GM19395 (cell line): Measurements from ENCODE around the gene SNTB2.
"Not testable (repeated sequence)": the region's sequence is repeated elsewhere in the genome, so short reads cannot be mapped to it uniquely, and the experiment has no call there.

Source experiments
- ATAC-seq: cut with Tn5 transposase; IDR thresholded peaks from one replicate; pipeline ENCODE4 v1.9.1; 2021; ENCODE audit warnings: mild to moderate bottlenecking, moderate library complexity; ENCODE audit not compliant: unreplicated experiment

Gene SNTB2

DNA sequence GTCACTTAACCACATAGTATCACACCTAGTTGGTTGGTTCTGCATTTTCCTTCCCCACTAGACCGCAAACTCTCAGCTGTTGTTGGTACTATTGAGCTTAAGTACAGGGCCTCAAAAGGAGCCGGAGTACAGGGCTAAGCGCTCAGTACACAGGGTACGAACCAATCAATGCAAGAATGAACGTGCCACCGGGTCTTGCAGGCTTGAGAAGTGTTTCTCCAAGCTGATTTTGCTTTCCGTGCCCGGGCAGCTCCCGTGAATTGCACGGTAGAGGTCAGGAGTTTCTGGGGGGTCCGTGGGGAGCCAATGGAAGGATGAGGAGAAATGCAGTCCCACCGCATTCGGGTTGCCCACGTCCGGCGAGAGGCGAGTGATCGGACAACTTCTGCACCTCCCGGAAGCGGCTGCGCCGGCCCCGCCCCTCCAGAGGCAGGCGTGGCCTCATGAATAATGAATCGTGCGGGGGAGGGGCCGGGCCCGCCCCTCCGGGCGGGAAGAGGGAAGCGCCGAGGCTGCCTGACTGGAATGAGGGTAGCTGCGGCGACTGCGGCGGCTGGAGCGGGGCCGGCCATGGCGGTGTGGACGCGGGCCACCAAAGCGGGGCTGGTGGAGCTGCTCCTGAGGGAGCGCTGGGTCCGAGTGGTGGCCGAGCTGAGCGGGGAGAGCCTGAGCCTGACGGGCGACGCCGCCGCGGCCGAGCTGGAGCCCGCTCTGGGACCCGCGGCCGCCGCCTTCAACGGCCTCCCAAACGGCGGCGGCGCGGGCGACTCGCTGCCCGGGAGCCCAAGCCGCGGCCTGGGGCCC lies at the start of gene SNTB2:
Gene SNTB2, plus strand, starts transcription at position 523 of the 804 bp plus-strand sequence. Its CDS starts 3 bp downstream, at position 526.
- ATAC-seq: peak; percentile 90

DNA sequence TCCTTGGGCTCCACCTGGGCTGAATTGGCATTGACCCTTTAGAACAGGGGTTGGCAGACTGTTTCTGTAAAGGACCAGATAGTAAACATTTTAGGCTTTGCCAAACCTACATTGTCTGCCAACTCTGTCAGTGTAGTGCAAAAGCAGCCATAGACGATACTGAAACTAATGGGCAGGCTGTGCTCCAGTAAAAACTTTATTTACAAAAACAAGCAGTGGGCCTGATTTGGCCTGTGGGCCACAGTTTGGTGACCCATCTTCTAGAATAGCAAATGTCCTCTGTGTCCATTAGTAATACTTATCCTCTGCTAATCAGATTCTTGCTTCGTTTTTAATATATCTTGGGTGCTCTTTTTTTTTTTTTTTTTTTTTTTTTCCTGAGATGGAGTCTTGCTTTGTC lies 48.4 kb upstream of the SNTB2 start:
- ATAC-seq: no peak

DNA sequence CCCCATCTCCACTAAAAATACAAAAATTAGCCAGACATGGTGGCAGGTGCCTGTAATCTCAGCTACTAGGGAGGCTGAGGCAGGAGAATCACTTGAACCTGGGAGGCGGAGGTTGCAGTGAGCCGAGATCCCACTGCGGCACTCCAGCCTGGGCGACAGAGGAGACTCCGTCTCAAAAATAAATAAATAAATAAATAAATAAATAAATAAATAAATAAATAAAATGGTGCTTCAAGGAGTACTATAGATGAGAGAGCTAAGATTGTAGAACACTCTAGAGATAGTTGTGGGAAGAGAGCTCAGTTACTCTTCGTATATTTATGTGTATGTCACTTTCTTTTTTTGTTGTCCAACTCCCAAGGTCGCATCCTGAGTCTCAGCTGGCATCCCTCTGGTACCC lies 47.5 kb upstream of the SNTB2 start:
- ATAC-seq: not testable (repeated sequence)

DNA sequence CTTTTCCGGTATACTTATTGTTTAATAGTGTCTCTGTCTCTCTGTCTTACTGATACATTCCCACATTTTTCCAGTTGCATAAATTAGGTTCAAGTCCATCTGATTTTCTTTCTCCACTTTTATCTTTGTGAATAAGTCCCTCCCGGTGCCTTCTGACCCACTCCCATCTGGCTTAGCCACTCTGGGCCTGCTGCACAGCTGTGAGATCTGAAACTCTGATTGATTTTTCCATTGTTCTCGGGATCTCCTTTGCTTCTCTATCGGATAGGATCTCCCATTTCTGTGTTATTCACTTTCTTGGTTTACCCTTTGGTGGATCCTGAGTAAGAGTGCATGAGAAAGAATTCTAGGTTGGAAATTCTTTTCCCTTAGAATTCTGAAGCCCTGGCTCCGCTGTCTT lies 46.0 kb upstream of the SNTB2 start:
- no peak for ATAC-seq

DNA sequence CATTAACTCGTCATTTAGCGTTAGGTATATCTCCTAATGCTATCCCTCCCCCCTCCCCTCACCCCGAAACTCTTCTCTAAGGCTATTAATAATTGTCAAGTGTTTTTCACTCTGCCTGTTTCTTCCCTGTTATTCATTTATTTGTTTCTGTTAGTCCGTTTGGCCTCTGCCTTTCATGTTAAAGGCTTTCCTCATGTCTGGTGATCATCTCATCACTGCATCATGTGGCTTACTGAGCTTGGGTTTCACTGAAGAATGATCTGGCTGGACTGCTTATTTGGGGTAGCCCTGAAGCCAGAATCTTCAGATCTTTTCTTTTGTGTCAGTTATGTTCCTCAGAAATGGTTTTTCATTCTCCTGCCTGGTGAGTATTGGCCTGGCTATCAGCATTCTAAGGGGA lies 45.0 kb upstream of the SNTB2 start:
- ATAC-seq: no peak

DNA sequence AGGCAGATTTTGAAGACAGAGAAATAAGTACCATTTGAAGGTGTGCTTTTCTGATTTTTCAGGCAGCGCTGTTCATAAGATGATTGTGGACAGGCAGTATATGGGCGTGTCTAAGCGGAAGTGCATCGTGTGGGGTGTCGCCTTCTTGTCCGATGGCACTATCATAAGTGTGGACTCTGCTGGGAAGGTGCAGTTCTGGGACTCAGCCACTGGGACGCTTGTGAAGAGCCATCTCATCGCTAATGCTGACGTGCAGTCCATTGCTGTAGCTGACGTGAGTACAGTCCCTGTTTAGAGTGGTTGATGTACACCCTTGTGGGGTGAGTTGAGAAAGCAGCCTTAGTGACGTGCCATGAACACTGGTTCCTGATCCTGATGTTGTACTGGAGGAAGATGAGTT lies 43.8 kb upstream of the SNTB2 start:
- ATAC-seq: no peak

DNA sequence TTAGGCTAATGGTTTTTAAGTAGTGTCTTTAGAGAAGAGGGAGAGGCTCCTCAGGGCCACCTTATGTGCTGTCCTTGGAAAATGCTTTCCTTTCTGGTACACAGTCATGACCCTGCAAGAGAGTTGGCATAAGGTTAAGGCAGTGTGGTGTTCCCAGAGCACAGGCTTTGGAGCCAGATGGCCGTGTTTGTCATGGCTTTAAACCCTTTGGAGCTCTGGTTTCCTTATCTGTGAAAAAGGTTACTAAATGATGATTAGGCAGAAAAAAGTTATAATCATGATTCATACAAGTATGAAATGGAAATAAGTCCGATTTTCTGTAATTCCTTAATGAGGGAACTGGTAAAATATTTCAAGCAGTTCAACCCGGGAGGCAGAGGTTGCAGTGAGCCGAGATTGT lies 41.3 kb upstream of the SNTB2 start:
- no peak for ATAC-seq

DNA sequence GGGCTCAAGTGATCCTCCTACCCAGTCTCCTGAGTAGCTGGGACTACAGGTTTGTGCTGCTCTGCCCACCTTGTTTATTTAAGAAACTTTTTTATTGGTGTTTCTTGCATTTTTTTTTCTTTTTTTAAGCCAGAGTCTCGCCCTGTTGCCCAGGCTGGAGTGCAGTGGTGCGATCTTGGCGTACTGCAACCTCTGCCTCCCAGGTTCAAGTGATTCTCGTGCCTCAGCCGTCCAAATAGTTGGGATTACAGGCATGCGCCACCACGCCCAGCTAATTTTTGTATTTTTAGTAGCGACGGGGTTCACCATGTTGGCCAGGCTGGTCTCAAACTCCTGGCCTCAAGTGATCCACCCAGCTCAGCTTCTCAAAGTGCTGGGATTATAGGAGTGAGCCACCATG lies 37.3 kb upstream of the SNTB2 start:
- not testable (repeated sequence) for ATAC-seq

DNA sequence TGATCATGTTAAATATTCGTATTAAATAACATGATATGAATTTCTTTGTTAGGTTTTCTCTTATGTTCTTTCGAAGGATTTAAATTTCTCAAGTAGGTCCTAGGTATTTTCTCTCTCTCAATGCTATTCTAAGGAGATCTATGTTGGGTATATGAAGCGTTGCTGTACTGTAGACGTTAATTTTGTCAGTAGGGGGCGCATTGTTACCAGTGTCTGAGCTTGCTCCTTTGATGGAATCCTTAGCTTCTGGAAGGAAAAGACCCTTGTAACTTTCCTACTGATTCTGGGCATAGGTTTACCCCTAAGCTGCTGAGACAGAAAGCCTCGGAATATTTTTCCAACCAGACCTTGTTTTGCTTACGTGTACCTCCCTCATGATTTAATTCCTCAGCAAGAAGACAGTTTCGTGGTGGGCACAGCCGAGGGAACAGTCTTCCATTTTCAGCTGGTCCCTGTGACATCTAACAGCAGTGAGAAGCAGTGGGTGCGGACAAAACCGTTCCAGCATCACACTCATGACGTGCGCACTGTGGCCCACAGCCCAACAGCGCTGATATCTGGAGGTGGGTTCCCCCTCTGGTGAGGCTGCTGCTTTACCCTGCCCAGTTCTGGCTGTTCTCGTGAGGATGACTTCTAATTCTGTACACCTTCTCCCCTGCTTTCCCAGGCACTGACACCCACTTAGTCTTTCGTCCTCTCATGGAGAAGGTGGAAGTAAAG lies 36.7 kb upstream of the SNTB2 start:
- ATAC-seq: no peak

DNA sequence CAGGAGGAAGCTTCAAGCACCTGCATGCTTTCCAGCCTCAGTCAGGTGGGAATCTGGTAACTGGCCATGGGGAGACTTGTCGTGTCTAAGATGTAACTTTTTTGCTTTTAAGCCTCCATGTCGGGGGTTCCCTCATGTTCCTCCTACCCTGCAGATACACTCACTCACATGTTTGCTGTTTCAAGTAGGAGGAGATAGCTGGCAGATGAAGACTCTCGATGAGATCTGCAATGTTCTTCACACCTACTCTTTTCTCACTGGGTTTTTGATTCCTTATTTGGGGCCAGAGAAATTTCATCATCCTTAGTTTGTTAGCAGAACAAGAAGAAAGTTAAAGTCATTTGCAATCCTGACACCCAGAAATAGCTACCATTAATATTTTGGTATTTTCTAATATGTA lies 29.8 kb upstream of the SNTB2 start:
- no peak for ATAC-seq

DNA sequence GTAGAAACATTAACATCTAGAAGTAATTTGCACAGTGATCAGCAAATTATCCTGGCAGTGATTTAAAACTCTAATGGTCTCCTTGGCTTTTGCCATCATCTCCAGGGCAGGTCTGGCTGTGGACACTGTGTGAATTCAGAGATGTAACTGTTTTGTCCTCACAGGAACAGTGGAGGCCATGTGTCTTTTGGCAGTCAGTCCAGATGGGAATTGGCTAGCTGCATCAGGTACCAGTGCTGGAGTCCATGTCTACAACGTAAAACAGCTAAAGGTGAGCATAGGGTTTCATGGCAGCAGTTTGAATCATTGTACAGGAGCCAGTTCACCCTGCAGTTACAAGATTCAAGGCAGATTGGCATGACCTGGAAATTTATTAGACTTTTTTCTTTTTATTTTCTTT lies 26.8 kb upstream of the SNTB2 start:
- no peak for ATAC-seq

DNA sequence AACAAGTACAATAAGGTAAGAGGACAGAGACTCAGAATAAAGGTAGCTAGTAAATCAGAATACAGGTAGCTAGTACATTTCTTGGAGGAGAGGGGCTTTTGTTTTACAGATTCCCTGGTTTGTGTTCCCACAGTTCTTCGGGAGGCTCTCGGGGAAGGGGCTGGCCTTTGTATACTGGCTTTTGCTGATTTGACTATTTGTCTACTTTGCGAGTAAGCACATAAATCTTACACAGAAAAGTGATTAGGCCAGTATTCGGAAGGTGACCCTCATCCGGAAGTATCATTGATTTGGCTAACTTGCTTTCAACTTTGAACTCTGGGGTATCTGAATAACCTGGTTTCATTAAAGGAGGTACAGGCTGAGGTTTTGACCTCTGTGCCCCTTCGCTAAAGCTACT lies 21.4 kb upstream of the SNTB2 start:
- no peak for ATAC-seq

DNA sequence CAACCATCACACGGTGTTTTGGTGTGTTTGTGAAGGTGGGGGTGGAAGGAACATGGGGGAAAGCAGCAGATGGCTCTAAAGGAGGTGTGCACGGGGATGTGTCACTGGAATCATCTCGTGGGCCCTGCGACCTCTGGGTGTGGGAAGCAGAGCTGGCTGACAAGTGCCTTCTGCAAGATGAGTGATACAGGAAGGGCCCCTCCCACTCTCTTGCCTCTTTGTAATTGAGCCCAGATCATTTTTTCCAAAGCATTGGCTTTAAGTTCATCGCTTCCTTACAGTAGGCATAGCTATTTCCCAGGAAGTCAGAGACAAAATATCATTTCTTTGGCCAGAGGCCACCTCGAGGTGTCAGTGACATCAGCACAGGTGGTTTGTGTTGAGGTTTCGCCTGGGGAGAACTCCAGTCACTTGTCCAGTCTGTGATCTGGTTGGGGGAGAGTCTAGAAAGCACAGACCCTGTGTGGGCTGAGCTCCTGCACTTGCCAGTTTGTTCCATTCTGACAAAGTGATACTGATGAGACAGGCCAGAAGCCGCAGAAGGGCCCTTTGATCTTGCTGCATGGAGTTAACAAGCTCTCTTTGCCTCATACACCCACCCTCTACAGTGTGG lies 20.6 kb upstream of the SNTB2 start:
- ATAC-seq: no peak

DNA sequence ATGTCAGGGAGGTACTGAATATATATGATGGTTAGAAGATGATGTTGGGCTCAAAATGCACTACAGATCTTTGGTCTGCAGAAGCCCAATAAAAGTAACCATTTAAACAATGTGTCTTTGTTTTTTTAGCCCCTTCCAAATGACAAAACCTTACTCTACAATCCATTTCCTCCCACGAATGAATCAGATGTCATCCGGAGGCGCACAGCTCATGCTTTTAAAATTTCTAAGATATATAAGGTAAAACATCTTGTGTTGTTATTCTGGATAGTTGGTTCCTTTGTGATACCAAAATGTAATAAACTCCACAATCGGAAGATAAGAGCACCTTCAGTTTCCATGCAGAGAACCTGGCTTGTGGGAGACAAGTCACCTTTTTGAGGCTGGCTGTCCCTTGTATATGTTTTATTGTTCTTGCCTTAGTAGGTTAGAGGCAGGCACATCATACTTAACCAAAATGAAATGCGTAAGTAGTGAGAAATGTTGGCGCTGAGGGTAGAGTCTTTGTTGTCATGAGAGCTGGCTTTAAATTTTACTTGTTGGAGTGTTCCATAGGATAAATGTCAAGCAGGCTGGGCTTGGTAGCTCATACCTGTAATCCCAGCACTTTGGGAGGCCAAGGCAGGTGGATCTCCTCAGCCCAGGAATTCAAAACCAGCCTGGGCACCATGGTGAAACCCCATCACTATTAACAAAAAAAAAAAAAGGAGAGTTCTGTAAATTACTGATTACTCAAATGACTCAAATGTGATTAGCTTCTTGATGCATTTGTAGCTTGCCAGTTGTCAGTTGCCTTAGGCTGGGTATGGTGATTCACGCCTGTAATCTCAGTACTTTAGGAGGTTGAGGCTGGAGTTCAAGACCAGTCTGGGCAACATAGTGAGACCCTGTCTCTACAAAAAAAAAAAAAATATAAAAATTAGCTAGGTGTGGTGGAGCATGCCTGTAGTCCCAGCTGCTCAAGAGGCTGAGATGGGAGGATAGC lies 19.7 kb upstream of the SNTB2 start:
- ATAC-seq: no peak

DNA sequence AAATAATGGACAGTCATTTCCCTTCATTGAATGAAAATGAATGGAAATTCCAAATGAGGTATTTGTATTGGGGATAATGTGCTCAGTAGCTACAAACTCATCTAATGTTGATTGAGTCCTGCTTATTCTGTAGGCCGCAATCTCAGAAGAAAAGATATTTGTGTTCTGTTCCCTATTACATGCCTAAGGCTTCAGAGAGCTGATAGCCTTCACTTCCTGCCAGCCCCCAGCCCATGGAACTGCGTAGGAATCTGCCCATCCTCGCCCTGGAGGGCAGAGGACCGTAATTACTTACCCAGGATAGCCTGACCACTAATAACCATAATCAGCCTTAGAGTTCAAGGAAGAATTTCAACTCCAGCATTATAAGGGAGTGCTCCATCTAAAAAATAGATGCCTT lies 17.9 kb upstream of the SNTB2 start:
- ATAC-seq: no peak

DNA sequence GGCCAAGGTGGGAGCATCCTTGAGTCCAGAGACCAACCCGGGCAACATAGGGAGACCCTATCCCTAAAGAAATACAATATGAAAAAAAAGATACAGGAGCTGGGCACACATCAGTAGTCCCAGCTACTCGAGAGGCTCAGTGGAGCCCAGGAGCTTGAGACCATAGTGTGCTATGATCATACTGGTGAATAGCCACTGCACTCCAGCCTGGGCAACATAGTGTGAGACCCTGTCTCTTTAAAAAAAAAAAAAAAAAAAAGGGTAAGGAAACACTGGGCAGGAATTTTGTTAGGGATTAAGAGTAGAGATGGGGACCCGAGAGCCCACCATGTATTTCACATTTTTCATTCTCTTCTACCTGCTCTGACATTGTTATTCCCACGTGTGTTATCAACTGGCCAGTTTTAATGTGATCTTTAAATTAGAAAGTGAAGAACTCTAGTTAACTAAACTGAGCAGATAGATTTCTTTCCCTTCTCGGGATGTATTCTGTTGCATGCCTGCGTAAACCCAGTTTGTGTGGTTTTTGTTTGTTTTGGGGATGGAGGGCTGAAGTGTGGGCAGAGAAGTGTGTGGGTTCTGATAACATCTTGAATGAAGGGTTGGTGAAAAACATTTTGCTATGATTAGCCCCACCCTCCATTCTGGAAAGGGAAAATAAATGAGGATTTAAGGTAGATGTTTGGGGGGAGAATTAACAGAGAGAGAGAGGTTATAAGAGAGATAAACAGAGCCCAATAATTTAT lies 17.2 kb upstream of the SNTB2 start:
- ATAC-seq: no peak

DNA sequence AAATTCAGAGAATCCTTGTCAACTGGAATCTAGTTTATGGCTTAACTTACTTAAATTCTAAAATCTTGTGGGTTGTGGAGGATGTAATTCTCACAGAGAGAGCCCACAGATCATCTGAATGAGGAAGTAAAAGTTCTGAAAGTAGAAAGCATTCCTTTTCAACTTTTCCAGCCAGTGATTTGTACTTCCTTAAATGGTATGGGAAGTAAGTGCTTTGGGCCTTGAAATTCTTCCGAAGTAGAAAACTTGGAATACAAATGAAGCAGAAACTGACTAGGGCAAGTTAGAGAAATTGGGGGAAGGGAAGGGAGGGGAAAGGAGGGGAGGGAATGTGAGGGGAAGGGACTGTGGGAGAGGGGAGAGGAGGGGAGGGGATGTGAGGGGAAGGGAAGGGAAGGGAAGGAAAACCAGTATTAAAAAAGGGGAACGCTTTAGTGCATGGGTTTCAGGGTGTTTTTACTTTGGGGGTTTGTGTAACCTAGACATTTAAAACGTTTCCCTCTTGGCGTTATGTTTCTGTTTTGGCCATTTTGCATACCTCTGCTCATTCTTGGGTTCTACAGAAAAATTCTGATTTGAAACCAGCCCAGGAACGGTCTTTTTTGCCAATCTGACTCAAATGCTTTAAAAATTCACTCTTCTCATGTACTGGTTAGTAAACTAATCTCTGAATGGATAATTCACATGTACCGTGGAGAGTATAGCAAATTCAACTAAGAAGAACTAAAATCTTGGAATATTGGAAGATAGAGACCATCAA lies 15.5 kb upstream of the SNTB2 start:
- ATAC-seq: no peak

DNA sequence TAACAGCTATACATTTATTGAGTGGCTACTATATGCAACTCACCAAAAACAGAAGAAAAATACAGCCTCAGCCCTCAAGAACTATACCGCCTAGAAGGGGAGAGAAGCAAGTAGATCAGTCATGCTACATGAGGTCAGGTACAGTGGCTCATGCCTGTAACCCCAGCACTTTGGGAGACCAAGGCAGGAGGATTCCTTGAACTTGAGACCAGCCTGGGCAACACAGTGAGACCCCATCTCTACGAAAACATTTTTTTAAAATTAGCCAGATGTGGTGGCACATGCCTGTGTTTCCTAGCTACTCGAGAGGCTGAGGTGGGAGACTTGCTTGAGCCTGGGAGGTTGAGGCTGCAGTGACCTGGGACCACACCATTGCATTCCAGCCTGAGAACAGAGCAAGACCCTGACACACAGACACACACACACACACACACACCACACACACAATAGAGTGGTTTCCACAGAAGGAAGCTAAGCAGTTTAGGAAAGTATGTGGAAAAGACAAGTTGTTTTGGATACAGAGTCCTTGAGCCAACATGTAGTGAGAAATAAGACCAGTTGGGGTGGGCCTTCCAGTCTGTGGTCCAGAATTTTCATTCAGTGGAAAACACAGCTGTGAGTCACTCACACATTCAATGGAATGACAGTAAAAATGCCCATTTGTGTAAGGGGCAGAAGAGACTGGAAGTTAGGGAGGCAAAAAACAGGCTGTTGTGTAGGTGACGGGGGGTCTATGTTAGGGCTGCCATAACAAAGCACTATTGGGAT lies 10.7 kb upstream of the SNTB2 start:
- no peak for ATAC-seq
